GM12878 (cell line): ENCODE data around the gene BIN1.

ENCODE experiments used
- BHLHE40 ChIP-seq, 2 experiments: fragments of 450-650 bp in 1 of 2; IDR thresholded peaks; 2 replicates each; pipeline ENCODE4 v1.6.1; 2011 to 2017; ENCODE audit warnings: low read depth in 2 of 2, borderline replicate concordance in 1 of 2, improper control_type of control experiment in 1 of 2, low read length in 1 of 2, mild to moderate bottlenecking in 1 of 2
- CTCF ChIP-seq, 3 experiments: IDR thresholded peaks in 2 of 3; conservative IDR thresholded peaks in 1 of 3; 2 replicates each; pipeline ENCODE4 v1.5.1; 2011; ENCODE audit warnings: low read depth in 3 of 3, low read length in 3 of 3, mild to moderate bottlenecking in 3 of 3, control low read depth in 2 of 3, moderate library complexity in 2 of 3, inconsistent platforms in 1 of 3, mixed read lengths in 1 of 3; ENCODE audit not compliant: control insufficient read depth in 2 of 3, insufficient read depth in 1 of 3; ENCODE audit errors: extremely low read depth in 1 of 3
- EZH2 ChIP-seq: IDR thresholded peaks from 2 replicates; pipeline ENCODE4 v1.6.1; 2012; ENCODE audit warnings: low read depth, mild to moderate bottlenecking, control low read depth, inconsistent platforms, low read length, borderline replicate concordance; ENCODE audit not compliant: control insufficient read depth
- GATAD2B ChIP-seq: fragments of 450-650 bp; conservative IDR thresholded peaks from 2 replicates; pipeline ENCODE4 v1.6.1; 2017; ENCODE audit warnings: low read depth, mild to moderate bottlenecking, moderate library complexity
- MYC ChIP-seq: IDR thresholded peaks from 2 replicates; pipeline ENCODE4 v1.6.1; 2011; ENCODE audit warnings: mild to moderate bottlenecking, low read length, moderate library complexity, inconsistent platforms; ENCODE audit not compliant: insufficient read depth, insufficient replicate concordance, insufficient read length, severe bottlenecking
- POLR2A ChIP-seq: IDR thresholded peaks from 2 replicates; pipeline ENCODE4 v1.6.1; 2011; ENCODE audit warnings: low read depth, mild to moderate bottlenecking, low read length
- POLR2AphosphoS5 ChIP-seq: IDR thresholded peaks from 2 replicates; pipeline ENCODE4 v1.6.1; 2011; ENCODE audit warnings: mild to moderate bottlenecking, low read length, inconsistent platforms
- PRDM15 ChIP-seq: fragments of 450-650 bp; formaldehyde crosslinking; IDR thresholded peaks from 2 replicates; pipeline ENCODE4 v1.4.0; 2020; ENCODE audit warnings: mild to moderate bottlenecking, moderate library complexity
- RB1 ChIP-seq: fragments of 450-650 bp; formaldehyde crosslinking; IDR thresholded peaks from 2 replicates; pipeline ENCODE4 v1.6.1; 2017; ENCODE audit warnings: mild to moderate bottlenecking, borderline replicate concordance
- RBBP5 ChIP-seq: fragments of 200-600 bp; sonication (generic); conservative IDR thresholded peaks from 2 replicates; pipeline ENCODE4 v1.6.1; 2016
- SP1 ChIP-seq: IDR thresholded peaks from one replicate; pipeline ENCODE4 v1.6.1; 2011; ENCODE audit warnings: low read depth, low read length
- ZBTB4 ChIP-seq: fragments of 450-650 bp; formaldehyde crosslinking; IDR thresholded peaks from 2 replicates; pipeline ENCODE4 v1.4.0; 2022; ENCODE audit warnings: mild to moderate bottlenecking, moderate library complexity

GRCh38 chr2:127139766-127140165 is 32.8 kb upstream of the BIN1 start:
- TF ChIP-seq CTCF (IDR thresholded peaks at IDR 0.05 in 2 of 3, conservative IDR thresholded peaks at IDR 0.05 in 1 of 3; ENCODE audit: control insufficient read depth in 2 of 3, extremely low read depth in 1 of 3, insufficient read depth in 1 of 3, low read depth in 3 of 3, low read length in 3 of 3) (no peak), RB1 (no peak), POLR2AphosphoS5 (no peak), POLR2A (no peak), RBBP5 (no peak), MYC (no peak), PRDM15 (no peak), BHLHE40 (IDR thresholded peaks at IDR 0.05; ENCODE audit: borderline replicate concordance in 1 of 2, low read depth in 2 of 2, low read length in 1 of 2) (no peak), EZH2 (no peak), SP1 (no peak), ZBTB4 (CRISPR knock-in tag) (no peak), GATAD2B (no peak)
